Vagina (tissue), 2 donors: ENCODE results near the gene STKLD1. TPM values are rescaled to one million over a fixed set of nuclear protein-coding genes. Genes with fewer than 3 reads are reported as not detected.

Experiments used
- DNase-seq, 2 donors: peaks; one replicate each; pipeline ENCODE4 v3.0.0-alpha.2; 2017; ENCODE audit errors: extremely low spot score in 2 of 2
- H3K27ac ChIP-seq: fragments of 200-600 bp; sonication (generic); one replicate; pipeline ENCODE4 v1.5.1; 2019
- H3K27me3 ChIP-seq: fragments of 200-600 bp; sonication (generic); one replicate; pipeline ENCODE4 v1.5.1; 2019
- H3K36me3 ChIP-seq, 2 donors: fragments of 200-600 bp; sonication (generic); one replicate each; pipeline ENCODE4 v1.5.1; 2017 to 2019
- H3K4me1 ChIP-seq: fragments of 200-600 bp; sonication (generic); one replicate; pipeline ENCODE4 v1.5.1; 2019
- H3K4me3 ChIP-seq, 2 donors: fragments of 200-600 bp; sonication (generic); 1 replicate in 1 of 2; 2 replicates in 1 of 2; pipeline ENCODE4 v1.5.1; 2016 to 2019
- H3K9me3 ChIP-seq: fragments of 200-600 bp; sonication (generic); one replicate; pipeline ENCODE4 v1.5.1; 2019
- CTCF ChIP-seq, 3 experiments: fragments of 450-650 bp in 2 of 3; fragments of 200-600 bp in 1 of 3; sonication (generic) in 1 of 3; IDR thresholded peaks; one replicate each; pipeline ENCODE4 v1.5.1; 2017 to 2019; ENCODE audit warnings: antibody characterized with exemption in 3 of 3, mild to moderate bottlenecking in 2 of 3, moderate library complexity in 2 of 3
- POLR2A ChIP-seq, 2 donors: fragments of 450-650 bp; IDR thresholded peaks; one replicate each; pipeline ENCODE4 v1.6.1; 2017; ENCODE audit warnings: antibody characterized with exemption in 2 of 2, mild to moderate bottlenecking in 2 of 2, moderate library complexity in 2 of 2
- POLR2AphosphoS5 ChIP-seq, 2 donors: sonication (generic); formaldehyde crosslinking; IDR thresholded peaks; one replicate each; pipeline ENCODE4 v1.9.0; 2017; ENCODE audit warnings: antibody characterized with exemption in 2 of 2, mild to moderate bottlenecking in 2 of 2, low read depth in 1 of 2; ENCODE audit not compliant: insufficient read depth in 1 of 2
- intact Hi-C: fragments of 100-400 bp; cut with DNase I; formaldehyde crosslinking; loops from one replicate; pipeline ENCODE4 v1.15.1; 2023
- total RNA-seq: library from RNA; depleted of rRNA; stranded (reverse); fragments of >200 nt; gene quantifications from one replicate; pipeline ENCODE4 v1.2.3, GENCODE V29; 2016

Gene STKLD1
- total RNA-seq, 1 donor from 2014 or later: not detected

GRCh38 chr9:133423216-133423615, 47.0 kb downstream of the STKLD1 start:
- Histone ChIP-seq H3K4me3 (no peak overlapping the region), H3K36me3 (no peaks in the 10 kb centered on the region), H3K9me3 (no peaks in the 10 kb centered on the region), H3K4me1 (peaks cover 10% of the 10 kb centered on the region), H3K27me3 (no peaks in the 10 kb centered on the region), H3K27ac (no peak overlapping the region)
- intact Hi-C loops: no loop called here
- TF ChIP-seq POLR2AphosphoS5 (IDR thresholded peaks at IDR 0.05; ENCODE audit: insufficient read depth in 1 of 2, low read depth in 1 of 2) (no peak), CTCF (IDR thresholded peaks at IDR 0.05) (no peak), POLR2A (IDR thresholded peaks at IDR 0.05) (no peak)
- DNase-seq: no peak

- no peaks in the 10 kb centered on the region for H3K27me3 ChIP-seq
- intact Hi-C loops: no loop called here
- H3K9me3 ChIP-seq: no peaks in the 10 kb centered on the region
- no peaks in the 10 kb centered on the region for H3K36me3 ChIP-seq
- no peak overlapping the region for H3K4me3 ChIP-seq
- peaks cover 5% of the 10 kb centered on the region for H3K4me1 ChIP-seq
- H3K27ac ChIP-seq: no peak overlapping the region
- TF ChIP-seq CTCF (IDR thresholded peaks at IDR 0.05) (no peak), POLR2AphosphoS5 (IDR thresholded peaks at IDR 0.05; ENCODE audit: insufficient read depth in 1 of 2, low read depth in 1 of 2) (no peak), POLR2A (IDR thresholded peaks at IDR 0.05) (no peak)
- DNase-seq: no peak
Measured at GRCh38 chr9:133424187-133424586, 48.0 kb downstream of the STKLD1 start.

- no peak for DNase-seq
- H3K9me3 ChIP-seq: no peaks in the 10 kb centered on the region
- H3K36me3 ChIP-seq: no peaks in the 10 kb centered on the region
- TF ChIP-seq CTCF (IDR thresholded peaks at IDR 0.05) (no peak), POLR2A (IDR thresholded peaks at IDR 0.05) (no peak), POLR2AphosphoS5 (IDR thresholded peaks at IDR 0.05; ENCODE audit: insufficient read depth in 1 of 2, low read depth in 1 of 2) (no peak)
- no peaks in the 10 kb centered on the region for H3K27me3 ChIP-seq
- intact Hi-C loops: no loop called here
- H3K4me3 ChIP-seq: no peak overlapping the region
- H3K27ac ChIP-seq: no peak overlapping the region
- H3K4me1 ChIP-seq: peaks cover 8% of the 10 kb centered on the region
Measured at GRCh38 chr9:133425049-133425632, 49.0 kb downstream of the STKLD1 start.

GRCh38 chr9:133426011-133426410, 49.8 kb downstream of the STKLD1 start:
- intact Hi-C loops: no loop called here
- no peaks in the 10 kb centered on the region for H3K36me3 ChIP-seq
- no peaks in the 10 kb centered on the region for H3K27me3 ChIP-seq
- DNase-seq: no peak
- H3K9me3 ChIP-seq: no peaks in the 10 kb centered on the region
- no peak overlapping the region for H3K4me3 ChIP-seq
- TF ChIP-seq POLR2A (IDR thresholded peaks at IDR 0.05) (no peak), CTCF (IDR thresholded peaks at IDR 0.05) (no peak), POLR2AphosphoS5 (IDR thresholded peaks at IDR 0.05; ENCODE audit: insufficient read depth in 1 of 2, low read depth in 1 of 2) (no peak)
- H3K27ac ChIP-seq: no peak overlapping the region
- peaks cover 8% of the 10 kb centered on the region for H3K4me1 ChIP-seq

- no peak overlapping the region for H3K27ac ChIP-seq
- DNase-seq: no peak
- peaks cover 8% of the 10 kb centered on the region for H3K4me1 ChIP-seq
- no peaks in the 10 kb centered on the region for H3K27me3 ChIP-seq
- peak overlapping the region in 1 of 2 donors; percentile 40 for H3K4me3 ChIP-seq
- intact Hi-C loops: no loop called here
- no peaks in the 10 kb centered on the region for H3K9me3 ChIP-seq
- no peaks in the 10 kb centered on the region for H3K36me3 ChIP-seq
- TF ChIP-seq POLR2A (IDR thresholded peaks at IDR 0.05) (no peak), CTCF (IDR thresholded peaks at IDR 0.05) (no peak), POLR2AphosphoS5 (IDR thresholded peaks at IDR 0.05; ENCODE audit: insufficient read depth in 1 of 2, low read depth in 1 of 2) (no peak)
Measured at GRCh38 chr9:133427658-133428348, 51.6 kb downstream of the STKLD1 start.
